ENCODE data around the gene EFHC1. TPM values are rescaled to one million over a fixed set of nuclear protein-coding genes. Genes with fewer than 3 reads are reported as not detected.

EFHC1 gene
- total and polyA plus RNA-seq, 2 donors (not counting 1 experiment from before 2014, with no cell fraction given) = 19.4 to 34.8 TPM

- peaks cover 27% of the 10 kb centered on the region for H3K4me1 Mint-ChIP-seq
- no peaks in the 10 kb centered on the region for H3K27me3 ChIP-seq (replicated peaks in 1 of 4; ENCODE audit: control extremely low read depth in 1 of 4, control insufficient read depth in 3 of 4, insufficient read depth in 4 of 4, low read length in 3 of 4)
- 96% methylated on average over 4 of the region's 6 CpGs for WGBS (ENCODE audit: insufficient coverage)
- no peak overlapping the region for H3K4me3 ChIP-seq (ENCODE audit: control extremely low read depth in 1 of 5, extremely low read depth in 1 of 5, insufficient read depth in 1 of 5, low read depth in 2 of 5, low read length in 4 of 5)
- ChIA-PET CTCF (interaction anchor here (1.1 kb wide), 1 partner anchor 252 kb away, joined by 3 read pairs; no protein-coding TSS in a partner anchor), POLR2A (no interaction called here)
- H3K4me2 ChIP-seq (replicated peaks; ENCODE audit: low read depth, low read length, poor library complexity, severe bottlenecking) = no peak overlapping the region
- no peak overlapping the region for H3K27ac ChIP-seq (ENCODE audit: low read length in 2 of 2)
- H4K20me1 ChIP-seq (ENCODE audit: control insufficient read depth, insufficient read depth, low read length, poor library complexity, severe bottlenecking) = peaks cover 10% of the 10 kb centered on the region
- peaks cover 0 to 4% of the 10 kb centered on the region in 2 experiments for H3K36me3 ChIP-seq (replicated peaks in 1 of 2; ENCODE audit: control extremely low read depth in 1 of 2, control insufficient read depth in 1 of 2, extremely low read depth in 1 of 2, insufficient read depth in 2 of 2, low read length in 1 of 2)
- H3K9me3 ChIP-seq (ENCODE audit: control extremely low read depth in 1 of 3, control insufficient read depth in 2 of 3, insufficient read depth in 1 of 3, low read length in 2 of 3) = no peaks in the 10 kb centered on the region
- H3K27ac Mint-ChIP-seq = no peak overlapping the region
- H2AFZ ChIP-seq (ENCODE audit: insufficient read depth, low read depth, low read length, poor library complexity, severe bottlenecking) = no peak overlapping the region
- no peak for DNase-seq
- no peaks in the 10 kb centered on the region for H3K9me3 Mint-ChIP-seq (ENCODE audit: insufficient read depth)
- no peaks in the 10 kb centered on the region for H3K27me3 Mint-ChIP-seq
- no peak for ATAC-seq (ENCODE audit: low read depth)
- H3K9ac ChIP-seq (ENCODE audit: low read length) = no peak overlapping the region
- TF ChIP-seq CTCF (IDR thresholded peaks at IDR 0.05) (no peak), EZH2 (IDR thresholded peaks at IDR 0.05; ENCODE audit: borderline replicate concordance, insufficient read depth, low read depth, low read length, poor library complexity, severe bottlenecking) (no peak)
- intact Hi-C loops (cut with micrococcal nuclease) = no loop called here
- peaks cover 8 to 16% of the 10 kb centered on the region in 2 donors for H3K4me1 ChIP-seq (ENCODE audit: control insufficient read depth in 2 of 2, insufficient read depth in 2 of 2, low read length in 2 of 2)
- H3K79me2 ChIP-seq (ENCODE audit: control insufficient read depth, insufficient read depth, low read length) = peaks cover 14% of the 10 kb centered on the region
- H3K4me3 Mint-ChIP-seq = no peak overlapping the region
These were observed 121.0 kb downstream of the EFHC1 start for GRCh38 chr6:52541135-52541534.

- no peak overlapping the region for H3K4me3 Mint-ChIP-seq
- no peak overlapping the region for H3K9ac ChIP-seq (ENCODE audit: low read length)
- no peak overlapping the region for H3K4me2 ChIP-seq (replicated peaks; ENCODE audit: low read depth, low read length, poor library complexity, severe bottlenecking)
- peaks cover 29% of the 10 kb centered on the region for H3K4me1 Mint-ChIP-seq
- intact Hi-C loops (cut with micrococcal nuclease) = no loop called here
- no peaks in the 10 kb centered on the region for H3K9me3 ChIP-seq (ENCODE audit: control extremely low read depth in 1 of 3, control insufficient read depth in 2 of 3, insufficient read depth in 1 of 3, low read length in 2 of 3)
- CTCF ChIA-PET = no interaction called here
- ATAC-seq (ENCODE audit: low read depth) (no peak), DNase-seq (no peak)
- POLR2A ChIA-PET = no interaction called here
- H3K9me3 Mint-ChIP-seq (ENCODE audit: insufficient read depth) = no peaks in the 10 kb centered on the region
- peaks cover 0 to 4% of the 10 kb centered on the region in 2 donors for H3K4me1 ChIP-seq (ENCODE audit: control insufficient read depth in 2 of 2, insufficient read depth in 2 of 2, low read length in 2 of 2)
- H4K20me1 ChIP-seq (ENCODE audit: control insufficient read depth, insufficient read depth, low read length, poor library complexity, severe bottlenecking) = peaks cover 16% of the 10 kb centered on the region
- no CpG with 5 or more reads among the region's 1 CpG for WGBS (ENCODE audit: insufficient coverage)
- TF ChIP-seq EZH2 (IDR thresholded peaks at IDR 0.05; ENCODE audit: borderline replicate concordance, insufficient read depth, low read depth, low read length, poor library complexity, severe bottlenecking) = no peak
- TF ChIP-seq CTCF (IDR thresholded peaks at IDR 0.05) = no peak
- no peaks in the 10 kb centered on the region for H3K27me3 Mint-ChIP-seq
- peaks cover 0 to 4% of the 10 kb centered on the region in 2 experiments for H3K36me3 ChIP-seq (replicated peaks in 1 of 2; ENCODE audit: control extremely low read depth in 1 of 2, control insufficient read depth in 1 of 2, extremely low read depth in 1 of 2, insufficient read depth in 2 of 2, low read length in 1 of 2)
- no peak overlapping the region for H2AFZ ChIP-seq (ENCODE audit: insufficient read depth, low read depth, low read length, poor library complexity, severe bottlenecking)
- H3K4me3 ChIP-seq (ENCODE audit: control extremely low read depth in 1 of 5, extremely low read depth in 1 of 5, insufficient read depth in 1 of 5, low read depth in 2 of 5, low read length in 4 of 5) = no peak overlapping the region
- H3K27ac ChIP-seq (ENCODE audit: low read length in 2 of 2) = no peak overlapping the region
- H3K27ac Mint-ChIP-seq = no peak overlapping the region
- H3K27me3 ChIP-seq (replicated peaks in 1 of 4; ENCODE audit: control extremely low read depth in 1 of 4, control insufficient read depth in 3 of 4, insufficient read depth in 4 of 4, low read length in 3 of 4) = no peaks in the 10 kb centered on the region
- peaks cover 26% of the 10 kb centered on the region for H3K79me2 ChIP-seq (ENCODE audit: control insufficient read depth, insufficient read depth, low read length)
These were observed 123.1 kb downstream of the EFHC1 start for GRCh38 chr6:52543262-52543661.

All from B cell (primary cell).